Cardiac muscle cell (in vitro differentiated cells and primary cell): ENCODE data around the gene SLC39A11. TPM values are rescaled to one million over a fixed set of nuclear protein-coding genes. Genes with fewer than 3 reads are reported as not detected.

Experiments used
- DNase-seq, 2 donors: peaks; one replicate each; pipeline versions ENCODE4 v3.0.0 to v3.0.0-alpha.2; 2010 to 2017; ENCODE audit warnings: low read depth in 1 of 2, low spot score in 1 of 2
- H3K27ac ChIP-seq: fragments of 200-600 bp; sonication (generic); 2 replicates; pipeline ENCODE4 v1.5.1; 2016
- H3K27me3 ChIP-seq: fragments of 200-600 bp; sonication (generic); 2 replicates; pipeline ENCODE4 v1.6.0; 2016; ENCODE audit warnings: control low read depth
- H3K36me3 ChIP-seq: fragments of 200-600 bp; sonication (generic); 2 replicates; pipeline ENCODE4 v1.5.1; 2016; ENCODE audit warnings: control low read depth
- H3K4me1 ChIP-seq: fragments of 200-600 bp; sonication (generic); 2 replicates; pipeline ENCODE4 v1.8.1; 2017; ENCODE audit warnings: low read depth, mild to moderate bottlenecking, mixed run types
- H3K4me3 ChIP-seq: fragments of 200-600 bp; sonication (generic); 2 replicates; pipeline ENCODE4 v1.5.1; 2016; ENCODE audit warnings: mild to moderate bottlenecking
- H3K9me3 ChIP-seq: fragments of 200-600 bp; sonication (generic); 2 replicates; pipeline ENCODE4 v1.5.1; 2017; ENCODE audit warnings: low read depth, mild to moderate bottlenecking, control low read depth
- CTCF ChIP-seq: IDR thresholded peaks from 2 replicates; pipeline ENCODE4 v1.5.1; 2012; ENCODE audit warnings: low read depth, mild to moderate bottlenecking, low read length
- polyA plus RNA-seq: library from polyadenylated mRNA; unstranded; fragments of >200 nt; fragmentation: Nextera tagmentation; extraction: Ambion mirVana; gene quantifications from 2 replicates; pipeline ENCODE4 v1.2.1, GENCODE V29; 2016
- total RNA-seq: library from RNA; depleted of rRNA; stranded (reverse); fragments of >200 nt; gene quantifications from 2 replicates; pipeline ENCODE4 v1.2.3, GENCODE V29; 2016

Gene SLC39A11
- total and polyA plus RNA-seq, 2 experiments from 2014 or later, result 5.9 to 11.7 TPM

- H3K4me3 ChIP-seq, result no peak overlapping the region
- H3K27me3 ChIP-seq, result no peaks in the 10 kb centered on the region
- H3K9me3 ChIP-seq, result no peaks in the 10 kb centered on the region
- DNase-seq, result no peak
- no peak for TF ChIP-seq CTCF
- H3K4me1 ChIP-seq, result no peaks in the 10 kb centered on the region
- no peaks in the 10 kb centered on the region for H3K36me3 ChIP-seq
- no peak overlapping the region for H3K27ac ChIP-seq
Measured at GRCh38 chr17:73030995-73031394, 61.5 kb downstream of the SLC39A11 start.

- no peak overlapping the region for H3K4me3 ChIP-seq
- H3K27me3 ChIP-seq, result no peaks in the 10 kb centered on the region
- H3K36me3 ChIP-seq, result no peaks in the 10 kb centered on the region
- H3K9me3 ChIP-seq, result no peaks in the 10 kb centered on the region
- TF ChIP-seq CTCF, result no peak
- no peaks in the 10 kb centered on the region for H3K4me1 ChIP-seq
- peak in 1 of 2 donors; percentile 57 for DNase-seq
- H3K27ac ChIP-seq, result no peak overlapping the region
Measured at GRCh38 chr17:73030501-73030921, 62.0 kb downstream of the SLC39A11 start.

GRCh38 chr17:73029991-73030390 is 62.5 kb downstream of the SLC39A11 start:
- H3K4me1 ChIP-seq, result no peaks in the 10 kb centered on the region
- no peak overlapping the region for H3K27ac ChIP-seq
- H3K9me3 ChIP-seq, result no peaks in the 10 kb centered on the region
- no peaks in the 10 kb centered on the region for H3K27me3 ChIP-seq
- H3K4me3 ChIP-seq, result no peak overlapping the region
- DNase-seq, result no peak
- no peaks in the 10 kb centered on the region for H3K36me3 ChIP-seq
- no peak for TF ChIP-seq CTCF

- Histone ChIP-seq H3K4me1 (no peaks in the 10 kb centered on the region), H3K27me3 (no peaks in the 10 kb centered on the region), H3K9me3 (no peaks in the 10 kb centered on the region), H3K4me3 (no peak overlapping the region), H3K36me3 (no peaks in the 10 kb centered on the region), H3K27ac (no peak overlapping the region)
- no peak for TF ChIP-seq CTCF
- DNase-seq, result no peak
Measured at GRCh38 chr17:73029021-73029420, 63.5 kb downstream of the SLC39A11 start.

DNA sequence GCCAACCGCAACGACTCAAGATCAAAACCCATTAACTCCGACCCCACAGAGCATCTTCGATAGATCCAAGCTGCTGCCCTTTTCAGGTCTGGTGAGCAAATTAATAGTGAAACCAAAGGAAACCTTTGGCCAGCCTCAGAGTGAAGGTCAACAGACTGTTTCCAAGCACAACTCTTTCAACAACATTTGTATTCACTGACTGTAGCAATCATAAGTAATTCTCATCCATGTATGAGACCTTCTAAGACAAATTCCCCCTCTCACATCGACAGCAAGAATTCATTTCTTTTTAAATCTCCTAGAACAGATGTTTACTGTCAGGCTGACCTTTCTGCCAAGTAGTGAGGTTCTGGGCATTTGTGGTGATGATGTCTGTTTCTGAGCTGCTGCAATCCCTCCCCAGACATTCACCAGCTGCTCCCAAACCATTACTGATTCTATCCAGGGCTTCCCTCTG is 64.2 kb downstream of the SLC39A11 start:
- Histone ChIP-seq H3K27ac (no peak overlapping the region), H3K27me3 (no peaks in the 10 kb centered on the region), H3K4me3 (no peak overlapping the region), H3K9me3 (no peaks in the 10 kb centered on the region), H3K36me3 (no peaks in the 10 kb centered on the region), H3K4me1 (no peaks in the 10 kb centered on the region)
- TF ChIP-seq CTCF, result no peak
- DNase-seq, result peak in 1 of 2 donors; percentile 90
